GM13977 (cell line): ENCODE measurements around the gene CCR4.
"Not testable (repeated sequence)": the region's sequence is repeated elsewhere in the genome, so short reads cannot be mapped to it uniquely, and the experiment has no call there.

Experiments used
- DNase-seq: peaks from one replicate; pipeline ENCODE4 v3.0.0; 2012; ENCODE audit warnings: low spot score
- in situ Hi-C: fragments of 300-500 bp; cut with MboI; formaldehyde crosslinking; loops from one replicate; pipeline ENCODE4 v1.12.0; 2022; ENCODE audit warnings: low sequenced_read_pairs, low pct_unique_long_range_greater_than_20kb, mixed read lengths, inconsistent platforms; ENCODE audit not compliant: unreplicated experiment
- TF ChIP-seq, protein P1 (sequence below): IDR thresholded peaks from 2 replicates; pipeline ENCODE4 v1.5.1; 2012; ENCODE audit warnings: mild to moderate bottlenecking, control low read depth; ENCODE audit not compliant: insufficient read depth; ENCODE audit errors: extremely low read depth, missing control alignments

Gene CCR4

DNA sequence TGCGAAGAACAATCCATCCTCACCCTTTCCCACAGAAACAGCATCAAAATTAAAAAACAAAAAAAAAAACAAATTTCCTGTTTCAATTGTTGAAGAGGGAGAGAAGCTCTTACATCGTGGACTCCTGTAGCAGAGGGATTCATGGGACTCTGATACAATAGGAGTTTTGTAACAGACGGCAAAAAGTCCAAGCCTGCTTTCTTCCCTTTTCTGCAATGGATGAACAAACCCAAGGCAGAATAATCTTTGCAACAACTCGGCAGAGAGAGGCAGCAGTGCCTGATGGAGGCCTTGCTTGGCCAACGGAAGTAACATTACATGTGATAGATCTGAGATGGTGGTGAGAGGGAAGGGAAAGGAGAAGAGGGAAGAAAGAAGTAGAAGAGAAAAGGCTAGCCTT is 26.9 kb downstream of the CCR4 start:
- in situ Hi-C loops = no loop called here
- TF ChIP-seq, protein P1, sequence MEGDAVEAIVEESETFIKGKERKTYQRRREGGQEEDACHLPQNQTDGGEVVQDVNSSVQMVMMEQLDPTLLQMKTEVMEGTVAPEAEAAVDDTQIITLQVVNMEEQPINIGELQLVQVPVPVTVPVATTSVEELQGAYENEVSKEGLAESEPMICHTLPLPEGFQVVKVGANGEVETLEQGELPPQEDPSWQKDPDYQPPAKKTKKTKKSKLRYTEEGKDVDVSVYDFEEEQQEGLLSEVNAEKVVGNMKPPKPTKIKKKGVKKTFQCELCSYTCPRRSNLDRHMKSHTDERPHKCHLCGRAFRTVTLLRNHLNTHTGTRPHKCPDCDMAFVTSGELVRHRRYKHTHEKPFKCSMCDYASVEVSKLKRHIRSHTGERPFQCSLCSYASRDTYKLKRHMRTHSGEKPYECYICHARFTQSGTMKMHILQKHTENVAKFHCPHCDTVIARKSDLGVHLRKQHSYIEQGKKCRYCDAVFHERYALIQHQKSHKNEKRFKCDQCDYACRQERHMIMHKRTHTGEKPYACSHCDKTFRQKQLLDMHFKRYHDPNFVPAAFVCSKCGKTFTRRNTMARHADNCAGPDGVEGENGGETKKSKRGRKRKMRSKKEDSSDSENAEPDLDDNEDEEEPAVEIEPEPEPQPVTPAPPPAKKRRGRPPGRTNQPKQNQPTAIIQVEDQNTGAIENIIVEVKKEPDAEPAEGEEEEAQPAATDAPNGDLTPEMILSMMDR = no peak
- DNase-seq = no peak

DNA sequence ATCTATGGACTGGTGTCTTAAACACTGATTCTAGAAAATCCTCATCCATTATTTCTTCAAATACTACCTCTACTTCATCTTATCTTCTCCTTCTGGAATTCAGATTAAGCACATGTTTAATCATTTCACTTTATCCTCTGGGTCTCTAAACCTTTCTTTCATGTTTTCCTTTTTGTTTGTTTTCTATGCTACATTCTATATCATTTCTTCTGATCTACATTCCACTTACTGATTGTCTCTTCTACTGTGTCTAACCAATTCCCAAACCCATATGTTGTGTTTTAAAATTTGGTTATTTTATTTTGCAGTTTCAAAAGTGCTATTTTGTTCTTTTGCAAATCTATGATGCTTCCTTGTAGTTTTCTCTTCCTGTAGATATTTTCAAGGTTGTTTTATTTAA is 31.7 kb downstream of the CCR4 start:
- DNase-seq = no peak
- TF ChIP-seq, protein P1 = no peak
- in situ Hi-C loops = no loop called here

DNA sequence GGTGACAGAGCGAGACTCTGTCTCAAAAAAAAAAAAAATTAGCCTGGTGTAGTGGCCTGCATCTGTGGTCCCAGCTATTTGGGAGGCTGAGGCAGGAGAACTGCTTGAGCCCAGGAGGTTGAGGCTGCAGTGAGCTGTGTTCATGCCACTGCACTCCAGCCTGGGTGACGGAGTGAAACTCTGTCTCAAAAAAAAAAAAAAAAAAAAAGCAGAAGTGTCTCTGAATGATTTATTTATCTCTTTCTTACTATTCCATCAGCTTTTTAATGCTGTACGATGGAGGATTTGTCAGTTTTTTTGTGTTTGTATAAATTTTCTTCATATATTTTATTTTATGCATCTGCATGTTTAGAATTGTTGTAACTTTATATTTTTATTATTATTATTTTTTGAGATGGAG is 33.5 kb downstream of the CCR4 start:
- in situ Hi-C loops, DNase-seq: not testable (repeated sequence)

DNA sequence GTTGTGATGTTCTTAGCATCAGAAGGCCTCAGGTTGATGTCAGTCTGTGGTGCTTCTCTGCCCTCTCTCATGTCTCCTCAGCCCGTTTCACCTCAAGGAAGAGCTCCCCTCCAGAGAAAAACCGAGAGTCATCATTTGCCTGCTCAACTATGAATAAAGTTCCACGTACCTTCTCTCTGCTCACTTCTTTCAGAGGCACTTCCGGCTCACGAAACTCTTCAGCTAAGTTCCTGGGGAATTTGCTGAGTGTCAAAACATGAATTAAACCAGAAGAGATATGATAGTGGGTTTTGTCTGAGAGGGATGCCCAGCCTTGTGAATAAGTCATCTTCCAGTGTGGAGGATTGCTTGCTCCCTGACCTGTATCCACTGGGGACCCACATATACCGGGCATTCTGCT is 37.7 kb downstream of the CCR4 start:
- in situ Hi-C loops = no loop called here
- TF ChIP-seq, protein P1 = no peak
- no peak for DNase-seq

DNA sequence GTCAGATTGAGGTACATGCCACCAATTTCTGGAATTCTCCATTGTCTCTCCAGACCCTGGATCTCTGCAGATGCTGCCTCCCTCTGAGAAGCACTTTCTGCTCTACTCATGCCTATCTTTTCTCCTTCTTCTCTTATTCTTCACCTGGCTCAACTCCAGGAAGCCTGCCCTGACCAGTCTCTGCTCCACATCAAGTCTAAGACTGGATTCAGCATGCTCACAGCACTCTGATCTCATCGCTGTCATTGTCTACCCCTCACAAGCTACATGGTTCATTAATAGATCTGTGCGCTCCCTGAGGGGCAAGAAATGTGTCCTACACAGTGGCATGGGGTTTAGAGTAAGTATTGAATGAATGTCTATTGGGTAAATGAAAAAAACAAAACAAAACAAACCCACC is 38.7 kb downstream of the CCR4 start:
- in situ Hi-C loops = no loop called here

DNA sequence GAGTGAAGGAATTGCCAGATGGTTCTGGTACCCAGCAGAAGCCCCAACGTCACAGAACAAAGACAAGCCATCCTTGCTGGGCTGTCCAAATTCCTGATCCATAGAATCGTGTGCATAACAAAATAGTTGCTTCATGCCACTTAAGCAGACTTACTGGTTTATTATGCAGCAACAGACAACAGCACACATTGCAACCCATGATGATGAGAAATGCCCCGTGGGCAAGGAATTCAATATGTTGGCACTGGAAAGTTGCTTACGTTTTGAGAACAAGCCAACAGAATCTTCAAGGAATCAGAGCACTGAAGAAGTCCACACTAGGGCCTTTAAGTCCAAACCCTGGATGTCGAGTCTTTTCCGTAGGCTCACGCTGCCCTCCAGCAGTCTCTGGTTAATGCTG is 40.3 kb downstream of the CCR4 start:
- no peak for DNase-seq
- in situ Hi-C loops = no loop called here
- TF ChIP-seq, protein P1 = no peak

More for the DNA sequence above, 38.7 kb downstream of the CCR4 start:
- TF ChIP-seq, protein P1 = no peak
- no peak for DNase-seq

DNA sequence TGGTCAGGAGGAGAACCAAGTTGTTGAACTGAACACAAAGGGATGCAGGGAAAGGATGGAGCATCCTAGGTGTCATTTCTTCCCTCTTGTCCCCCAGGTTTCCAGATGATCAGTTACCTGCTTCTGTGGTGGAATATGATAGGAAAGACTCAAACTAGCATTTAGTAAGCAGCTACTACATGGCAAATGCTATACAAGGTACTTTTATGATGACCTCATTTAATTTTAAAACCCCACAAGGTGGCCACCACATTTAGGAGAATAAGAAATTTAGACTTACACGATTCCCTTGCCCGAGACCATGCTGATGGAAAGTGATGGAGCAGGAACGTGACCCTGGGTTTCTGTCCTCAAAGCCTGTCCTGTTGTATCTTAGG is 40.9 kb downstream of the CCR4 start:
- no peak for DNase-seq
- in situ Hi-C loops = no loop called here
- TF ChIP-seq, protein P1 = no peak
